GM12878 (cell line): ENCODE results near the gene PADI1. TPM values are rescaled to one million over a fixed set of nuclear protein-coding genes. Genes with fewer than 3 reads are reported as not detected.

Experiments
- ATAC-seq: fragments of 200-7000 bp; cut with Tn5 transposase; 3 replicates; pipeline ENCODE4 v1.9.1; 2020; ENCODE audit warnings: mild to moderate bottlenecking, moderate library complexity
- BruUV-seq: library from RNA; stranded (reverse); fragments of 400-500 nt; replicated peaks from 2 replicates; lab custom pipeline; 2021; lab: Mats Ljungman, UMichigan
- CTCF ChIA-PET: fragments of 300-600 bp; sonication (Branson Sonifier 250); formaldehyde crosslinking; extraction: SDS; loops from one replicate; lab custom pipeline; 2021; ENCODE audit warnings: inconsistent platforms; lab: Yijun Ruan, JAX
- POLR2A ChIA-PET: fragments of 350-600 bp; formaldehyde crosslinking; extraction: SDS; loops from one replicate; lab custom pipeline; 2021; ENCODE audit warnings: inconsistent platforms; lab: Charles Lee
- RAD21 ChIA-PET: fragments of 300-600 bp; sonication (Branson Sonifier 250); formaldehyde crosslinking; loops from one replicate; lab custom pipeline; 2023; ENCODE audit warnings: antibody characterized with exemption; ENCODE audit not compliant: unreplicated experiment; lab: Charles Lee
- SMC1A ChIA-PET: fragments of 300-600 bp; sonication (Branson Sonifier 250); formaldehyde crosslinking; loops from one replicate; lab custom pipeline; 2023; ENCODE audit not compliant: unreplicated experiment, uncharacterized antibody; lab: Charles Lee
- DNase-seq: peaks from one replicate; pipeline ENCODE4 v3.0.0-alpha.2; 2011; ENCODE audit warnings: low read depth, low spot score
- FAIRE-seq: peaks from 3 replicates; lab custom pipeline; 2011; peaks lifted over from hg19 to GRCh38; lab: Jason Lieb, UNC
- H2AFZ ChIP-seq: 2 replicates; pipeline ENCODE4 v1.6.0; 2011; ENCODE audit warnings: low read depth, low read length, control low read depth; ENCODE audit not compliant: control insufficient read depth
- H3K27ac ChIP-seq: 2 replicates; pipeline ENCODE4 v1.5.1; 2011; ENCODE audit warnings: control low read depth; ENCODE audit not compliant: control insufficient read depth, insufficient read depth
- H3K27me3 ChIP-seq, 2 experiments: replicated peaks in 1 of 2; 2 replicates each; pipeline versions ENCODE4 v1.6.0 to v1.6.1; 2011; ENCODE audit warnings: low read length in 1 of 2; ENCODE audit not compliant: control insufficient read depth in 2 of 2, insufficient read depth in 2 of 2
- H3K36me3 ChIP-seq, 2 experiments: 2 replicates each; pipeline ENCODE4 v1.5.1; 2011; ENCODE audit warnings: low read length in 1 of 2; ENCODE audit not compliant: control insufficient read depth in 2 of 2, insufficient read depth in 2 of 2
- H3K4me1 ChIP-seq: 2 replicates; pipeline ENCODE4 v1.6.1; 2011; ENCODE audit warnings: mild to moderate bottlenecking, low read length, moderate library complexity, mixed read lengths; ENCODE audit not compliant: control insufficient read depth, insufficient read depth
- H3K4me2 ChIP-seq: 2 replicates; pipeline ENCODE4 v1.6.0; 2011; ENCODE audit warnings: control low read depth; ENCODE audit not compliant: control insufficient read depth, insufficient read depth
- H3K4me3 ChIP-seq: fragments of 200-600 bp; sonication (generic); 2 replicates; pipeline ENCODE4 v1.5.1; 2016
- H3K79me2 ChIP-seq: 2 replicates; pipeline ENCODE4 v1.6.0; 2011; ENCODE audit warnings: low read length; ENCODE audit not compliant: control insufficient read depth, insufficient read depth
- H3K9ac ChIP-seq: 2 replicates; pipeline ENCODE4 v1.8.0; 2011; ENCODE audit warnings: low read length, control low read depth, mixed read lengths; ENCODE audit not compliant: control insufficient read depth, insufficient read depth
- H3K9me3 ChIP-seq: replicated peaks from 3 replicates; pipeline ENCODE4 v1.5.1; 2011; ENCODE audit warnings: mild to moderate bottlenecking, low read length; ENCODE audit not compliant: control insufficient read depth, insufficient read depth
- H4K20me1 ChIP-seq: 2 replicates; pipeline ENCODE4 v1.6.0; 2011; ENCODE audit not compliant: control insufficient read depth, insufficient read depth
- ASH2L ChIP-seq: fragments of 300-600, 200-600 bp; sonication (generic); IDR thresholded peaks from 2 replicates; pipeline ENCODE4 v1.6.1; 2017; ENCODE audit warnings: low read depth, mild to moderate bottlenecking, borderline replicate concordance
- BMI1 ChIP-seq: fragments of 450-650 bp; IDR thresholded peaks from 2 replicates; pipeline ENCODE4 v1.6.1; 2016; ENCODE audit warnings: mild to moderate bottlenecking, moderate library complexity, borderline replicate concordance
- BRCA1 ChIP-seq: IDR thresholded peaks from 2 replicates; pipeline ENCODE4 v1.6.1; 2011; ENCODE audit warnings: low read depth, low read length, improper control_type of control experiment
- CEBPZ ChIP-seq: fragments of 150-350 bp; IDR thresholded peaks from 2 replicates; pipeline ENCODE4 v1.6.1; 2016; ENCODE audit warnings: low read depth, low read length
- EZH2 ChIP-seq: IDR thresholded peaks from 2 replicates; pipeline ENCODE4 v1.6.1; 2012; ENCODE audit warnings: low read depth, mild to moderate bottlenecking, control low read depth, inconsistent platforms, low read length, borderline replicate concordance; ENCODE audit not compliant: control insufficient read depth
- GABPA ChIP-seq: IDR thresholded peaks from 2 replicates; pipeline ENCODE4 v1.6.1; 2014; ENCODE audit warnings: antibody characterized with exemption, low read depth, mild to moderate bottlenecking, inconsistent platforms
- HDGF ChIP-seq: fragments of 450-650 bp; IDR thresholded peaks from 2 replicates; pipeline ENCODE4 v1.6.1; 2016; ENCODE audit warnings: antibody characterized with exemption
- IKZF1 ChIP-seq: fragments of 450-650 bp; conservative IDR thresholded peaks from 2 replicates; pipeline ENCODE4 v1.6.1; 2017; ENCODE audit warnings: antibody characterized with exemption, mild to moderate bottlenecking
- IRF4 ChIP-seq: IDR thresholded peaks from 2 replicates; pipeline ENCODE4 v1.6.1; 2011; ENCODE audit warnings: low read depth, low read length
- PAX5 ChIP-seq: IDR thresholded peaks from 2 replicates; pipeline ENCODE4 v1.6.1; 2011; ENCODE audit warnings: low read depth, low read length, borderline replicate concordance
- PKNOX1 ChIP-seq: fragments of 450-650 bp; IDR thresholded peaks from 2 replicates; pipeline ENCODE4 v1.6.1; 2016; ENCODE audit warnings: mild to moderate bottlenecking
- SIX5 ChIP-seq: IDR thresholded peaks from 2 replicates; pipeline ENCODE4 v1.6.1; 2011; ENCODE audit warnings: mild to moderate bottlenecking, low read depth, low read length, moderate library complexity; ENCODE audit not compliant: severe bottlenecking
- STAT1 ChIP-seq: fragments of 450-650 bp; conservative IDR thresholded peaks from 2 replicates; pipeline ENCODE4 v1.6.1; 2014; ENCODE audit warnings: antibody characterized with exemption, mild to moderate bottlenecking
- ZNF687 ChIP-seq: fragments of 450-650 bp; IDR thresholded peaks from 2 replicates; pipeline ENCODE4 v1.6.1; 2017; ENCODE audit warnings: mild to moderate bottlenecking, moderate library complexity
- WGBS: methylation state at CpG from one replicate; pipeline ENCODE4 v1.1.6; 2016; ENCODE audit warnings: low lambda C conversion rate; ENCODE audit not compliant: insufficient replicate concordance, insufficient coverage; ENCODE audit errors: missing lambda C conversion rate; 5-methylcytosine and 5-hydroxymethylcytosine counted together
- in situ Hi-C: fragments of 300-500 bp; cut with MboI; formaldehyde crosslinking; loops from 9 replicates; pipeline ENCODE4 v1.14.3; 2018; ENCODE audit warnings: mixed read lengths
- intact Hi-C: fragments of 100-400 bp; cut with micrococcal nuclease; formaldehyde crosslinking; loops from one replicate; pipeline ENCODE4 v1.14.2; 2022; ENCODE audit not compliant: unreplicated experiment
- polyA plus RNA-seq, 11 experiments: library from polyadenylated mRNA; depleted of rRNA in 4 of 11; unstranded in 6 of 11; stranded (reverse) in 5 of 11; fragments of >200 nt; fragmentation: Nextera tagmentation in 4 of 11; fragmentation: Illumina TruSeq in 1 of 11; extraction: Ambion mirVana in 4 of 11; extraction: Trizol in 1 of 11; gene quantifications; 1 replicate in 1 of 11; 2 replicates in 10 of 11; pipeline versions ENCODE4 v1.2.1 to v1.2.3, GENCODE V29; 2011 to 2016; ENCODE audit warnings: inconsistent platforms in 2 of 11, missing spikeins in 2 of 11, low read depth in 1 of 11
- total RNA-seq, 4 experiments: library from RNA; depleted of rRNA in 3 of 4; stranded (reverse); fragments of >200 nt in 3 of 4; fragmentation: Illumina TruSeq in 1 of 4; extraction: Trizol in 1 of 4; gene quantifications; 2 replicates each; pipeline versions ENCODE4 v1.2.1 to v1.2.3, GENCODE V29; 2013 to 2021

The PADI1 gene
- total and polyA plus RNA-seq, 10 of the 15 experiments (the other 5 are each of a cell fraction or from before 2014, with no cell fraction given) = 0.05 TPM; not detected in 9

GRCh38 chr1:17208546-17208945, 3.6 kb downstream of the PADI1 start:
- no peak for DNase-seq
- no peak overlapping the region for H3K4me3 ChIP-seq
- no peaks in the 10 kb centered on the region for H3K79me2 ChIP-seq
- BruUV-seq = no TSS peak
- H4K20me1 ChIP-seq = no peaks in the 10 kb centered on the region
- CTCF ChIA-PET = interaction anchor here (0.9 to 3.4 kb wide), 6 partner anchors 8 to 148 kb away, joined by 3 to 18 read pairs (median 4); no protein-coding TSS in a partner anchor
- POLR2A ChIA-PET = interaction anchor here (1.1 to 2.2 kb wide), 3 partner anchors 8 to 88 kb away, joined by 3 to 8 read pairs (median 4); no protein-coding TSS in a partner anchor
- no peak for FAIRE-seq
- WGBS = 62% methylated on average over 2 of the region's 3 CpGs
- no peak overlapping the region for H3K27ac ChIP-seq
- H2AFZ ChIP-seq = no peak overlapping the region
- H3K4me1 ChIP-seq = peaks cover 14% of the 10 kb centered on the region
- H3K9ac ChIP-seq = no peak overlapping the region
- no peak for ATAC-seq
- no peak overlapping the region for H3K4me2 ChIP-seq
- SMC1A ChIA-PET = interaction anchor here (1.3 to 2.8 kb wide), 7 partner anchors 9 to 87 kb away, joined by 3 to 26 read pairs (median 5); no protein-coding TSS in a partner anchor
- no peaks in the 10 kb centered on the region for H3K9me3 ChIP-seq
- RAD21 ChIA-PET = interaction anchor here (1.0 to 2.8 kb wide), 5 partner anchors 41 to 88 kb away, joined by 3 to 37 read pairs (median 7); no protein-coding TSS in a partner anchor
- intact Hi-C loops (no loop called here), in situ Hi-C loops (no loop called here)
- H3K27me3 ChIP-seq = peaks cover 0 to 2% of the 10 kb centered on the region in 2 experiments; a peak in 2 of 4 replicates
- no peaks in the 10 kb centered on the region for H3K36me3 ChIP-seq
- TF ChIP-seq BMI1 (no peak), IRF4 (no peak), PKNOX1 (no peak), EZH2 (no peak), BRCA1 (no peak), PAX5 (no peak), CEBPZ (no peak), STAT1 (no peak), SIX5 (no peak), IKZF1 (no peak), ASH2L (no peak), ZNF687 (no peak), GABPA (no peak), HDGF (no peak)
